GM21737 (cell line): ENCODE measurements around the gene B3GALT5.
"Not testable (repeated sequence)": the region's sequence is repeated elsewhere in the genome, so short reads cannot be mapped to it uniquely, and the experiment has no call there.

ENCODE experiments used
- ATAC-seq: cut with Tn5 transposase; IDR thresholded peaks from one replicate; pipeline ENCODE4 v1.9.1; 2021; ENCODE audit warnings: mild to moderate bottlenecking, moderate library complexity; ENCODE audit not compliant: unreplicated experiment

B3GALT5 gene, protein sequence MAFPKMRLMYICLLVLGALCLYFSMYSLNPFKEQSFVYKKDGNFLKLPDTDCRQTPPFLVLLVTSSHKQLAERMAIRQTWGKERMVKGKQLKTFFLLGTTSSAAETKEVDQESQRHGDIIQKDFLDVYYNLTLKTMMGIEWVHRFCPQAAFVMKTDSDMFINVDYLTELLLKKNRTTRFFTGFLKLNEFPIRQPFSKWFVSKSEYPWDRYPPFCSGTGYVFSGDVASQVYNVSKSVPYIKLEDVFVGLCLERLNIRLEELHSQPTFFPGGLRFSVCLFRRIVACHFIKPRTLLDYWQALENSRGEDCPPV

DNA sequence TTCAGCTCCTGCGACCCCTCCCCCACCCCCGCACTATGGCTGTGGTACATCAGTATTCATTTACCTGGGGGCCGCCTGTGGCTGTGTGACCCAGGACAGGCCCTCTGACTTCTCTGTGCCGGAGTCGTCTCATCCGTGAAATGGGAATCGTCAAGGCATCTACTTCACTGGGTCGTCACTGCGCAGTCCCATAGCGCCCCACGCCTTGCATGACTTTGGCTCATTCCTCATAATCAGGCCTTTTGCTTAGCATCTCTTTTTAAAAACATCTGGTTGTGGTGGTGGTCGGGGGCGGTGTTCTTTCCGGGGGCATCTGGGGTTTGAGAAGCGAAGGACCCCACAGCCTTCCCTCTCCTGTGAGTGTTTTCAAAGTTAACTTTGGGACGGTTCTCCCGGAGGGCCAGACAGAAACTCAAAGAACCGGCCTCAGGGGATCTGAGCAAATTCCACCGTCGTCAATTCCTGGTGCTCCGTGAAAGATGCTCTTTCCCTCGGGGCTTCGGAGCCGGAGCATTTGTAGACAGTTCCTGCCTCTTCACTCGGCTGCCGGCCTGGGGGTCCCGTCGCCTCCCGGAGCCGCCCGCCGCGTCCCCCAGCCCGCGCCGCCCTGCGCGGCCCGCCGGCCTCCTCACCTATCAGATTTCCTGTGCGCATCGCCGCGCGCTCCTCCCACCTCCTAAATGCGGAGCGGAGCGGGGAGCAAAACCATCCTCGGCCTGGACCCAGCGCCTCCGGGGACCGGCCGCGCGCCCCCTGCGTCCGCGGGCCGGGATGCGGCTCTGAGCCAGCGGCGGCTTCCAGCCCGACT lies at the start of gene B3GALT5:
B3GALT5 (plus strand) TSS at position 708 of the 808 bp plus-strand sequence. CDS start 47,620 bp downstream, outside the sequence.
- ATAC-seq: no peak

DNA sequence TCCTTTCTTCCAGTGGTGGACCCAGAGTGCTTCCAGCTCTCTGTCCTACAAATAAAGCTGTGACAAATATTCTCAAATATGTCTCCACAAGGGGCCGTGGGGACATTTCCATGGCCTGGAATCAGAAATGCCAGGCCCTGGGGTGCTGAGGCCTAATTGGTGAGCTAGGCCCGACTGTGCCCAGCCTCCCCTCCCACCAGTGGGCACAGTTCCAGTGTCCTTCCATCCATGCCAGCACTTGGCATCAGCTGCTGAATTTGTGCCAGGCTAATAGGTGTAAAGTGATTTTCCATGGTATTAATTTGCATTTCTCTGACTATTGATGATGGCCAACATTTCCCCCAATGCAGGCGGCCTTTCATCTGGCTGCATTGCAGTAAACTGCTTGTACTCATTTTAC lies 48.5 kb upstream of the B3GALT5 start:
- no peak for ATAC-seq

DNA sequence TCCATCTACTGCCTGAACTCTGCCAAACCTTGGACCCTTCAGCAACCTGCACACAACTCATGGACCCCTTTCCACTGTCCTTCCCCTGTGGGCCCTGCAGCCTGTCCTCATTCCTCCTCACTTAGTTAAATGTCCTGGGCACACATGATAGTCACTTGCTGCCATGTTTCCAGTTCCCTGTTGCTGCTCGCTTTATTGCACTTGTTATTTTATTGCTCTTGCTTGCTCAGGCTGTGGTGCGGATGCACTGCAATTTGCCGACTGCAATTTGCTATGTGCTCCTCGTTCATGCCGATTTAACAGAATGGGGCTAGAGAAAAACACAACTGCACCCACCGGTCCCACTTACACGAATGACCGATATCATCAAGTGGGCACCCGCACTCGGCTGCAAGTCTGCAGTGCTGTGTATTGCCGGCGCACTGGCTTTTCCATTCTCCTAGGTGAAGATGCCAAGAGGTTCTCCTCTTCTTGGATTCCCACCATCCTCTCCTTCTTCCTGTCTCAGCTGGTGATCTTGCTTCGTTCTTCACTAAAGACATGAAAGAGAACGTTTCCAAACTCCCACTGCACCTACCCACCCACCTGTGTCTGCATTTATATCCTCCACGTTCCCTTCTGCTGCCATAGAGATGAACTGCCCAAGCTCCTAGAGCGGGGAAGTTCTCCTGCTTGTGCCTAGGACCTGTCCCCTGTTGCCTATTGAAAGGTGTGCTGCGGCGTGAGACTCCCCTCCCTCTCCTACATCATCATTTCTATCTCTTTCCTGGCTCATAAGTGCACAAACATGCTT lies 45.4 kb upstream of the B3GALT5 start:
- ATAC-seq: no peak

- ATAC-seq: no peak
Measured at GRCh38 chr21:39568361-39568760, 44.4 kb upstream of the B3GALT5 start.

- ATAC-seq: no peak
Measured at GRCh38 chr21:39575775-39576174, 37.0 kb upstream of the B3GALT5 start.

- ATAC-seq: no peak
Measured at GRCh38 chr21:39576518-39577128, 36.1 kb upstream of the B3GALT5 start.

- ATAC-seq: no peak
Measured at GRCh38 chr21:39579734-39580332, 32.9 kb upstream of the B3GALT5 start.

- ATAC-seq: no peak
Measured at GRCh38 chr21:39580744-39581143, 32.0 kb upstream of the B3GALT5 start.

DNA sequence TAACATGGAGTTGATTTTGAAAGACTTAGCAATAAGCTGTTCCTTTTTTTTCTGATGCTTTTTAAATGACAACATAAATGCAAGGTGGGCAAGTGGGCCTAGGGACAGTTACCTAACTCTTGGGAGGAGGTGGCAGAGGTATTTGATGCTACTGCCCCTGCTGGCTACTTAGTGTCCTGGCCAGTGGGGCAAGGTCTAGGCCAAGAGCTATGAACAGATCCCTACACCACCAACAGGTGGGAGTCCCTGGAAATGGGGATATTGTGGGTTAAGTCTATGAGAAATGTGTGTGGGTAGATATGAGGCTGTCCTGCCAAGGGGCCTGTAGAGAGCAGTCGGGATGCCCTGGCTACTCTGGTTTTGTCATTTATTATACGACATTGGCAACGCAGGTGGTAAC lies 31.3 kb upstream of the B3GALT5 start:
- ATAC-seq: no peak

DNA sequence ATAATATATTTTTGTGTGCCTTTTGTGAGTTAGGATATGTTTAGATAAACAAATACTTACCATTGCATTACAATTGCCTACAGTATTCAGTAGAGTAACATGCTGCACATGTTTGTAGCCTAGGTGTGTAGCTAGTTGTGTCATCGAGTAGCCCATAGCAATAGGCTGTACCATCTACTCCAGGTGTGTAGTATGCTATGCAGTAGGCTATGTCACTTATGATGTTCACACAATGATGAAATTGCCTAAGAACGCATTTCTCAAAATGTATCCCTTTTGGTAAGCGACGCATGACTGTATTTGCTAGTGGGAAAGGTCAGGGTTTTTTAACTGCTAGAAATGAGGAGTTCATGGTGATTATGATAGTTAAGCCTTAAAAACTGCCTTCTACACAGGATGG lies 30.0 kb upstream of the B3GALT5 start:
- ATAC-seq: no peak

- ATAC-seq: not testable (repeated sequence)
Measured at GRCh38 chr21:39583586-39583985, 29.2 kb upstream of the B3GALT5 start.

DNA sequence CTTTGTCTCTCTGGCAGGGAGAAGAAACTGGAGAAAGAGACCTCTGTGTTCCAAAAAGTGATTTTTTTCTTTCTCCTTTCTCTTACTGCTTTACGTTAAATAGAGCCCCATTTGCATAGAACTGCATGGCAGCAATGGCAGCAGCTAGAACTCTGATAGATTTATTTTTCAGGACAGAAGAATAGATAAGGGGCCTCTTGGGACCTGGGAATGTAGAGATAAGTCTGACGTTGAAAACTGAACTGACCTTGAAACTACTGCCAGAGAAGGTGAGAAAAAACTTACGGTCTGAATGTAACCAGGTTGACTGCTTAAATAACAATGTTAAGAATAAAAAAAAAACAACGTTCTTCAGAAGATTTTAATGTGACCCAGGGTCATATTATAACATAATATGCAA lies 25.4 kb upstream of the B3GALT5 start:
- ATAC-seq: no peak

GRCh38 chr21:39588884-39589283 lies 23.9 kb upstream of the B3GALT5 start:
- ATAC-seq: no peak

- ATAC-seq: no peak
Measured at GRCh38 chr21:39593522-39593921, 19.2 kb upstream of the B3GALT5 start.

GRCh38 chr21:39595465-39595864 lies 17.3 kb upstream of the B3GALT5 start:
- ATAC-seq: no peak

GRCh38 chr21:39597595-39597994 lies 15.1 kb upstream of the B3GALT5 start:
- no peak for ATAC-seq

GRCh38 chr21:39599191-39599970 lies 13.4 kb upstream of the B3GALT5 start:
- no peak for ATAC-seq

GRCh38 chr21:39601187-39601928 lies 11.4 kb upstream of the B3GALT5 start:
- ATAC-seq: no peak

DNA sequence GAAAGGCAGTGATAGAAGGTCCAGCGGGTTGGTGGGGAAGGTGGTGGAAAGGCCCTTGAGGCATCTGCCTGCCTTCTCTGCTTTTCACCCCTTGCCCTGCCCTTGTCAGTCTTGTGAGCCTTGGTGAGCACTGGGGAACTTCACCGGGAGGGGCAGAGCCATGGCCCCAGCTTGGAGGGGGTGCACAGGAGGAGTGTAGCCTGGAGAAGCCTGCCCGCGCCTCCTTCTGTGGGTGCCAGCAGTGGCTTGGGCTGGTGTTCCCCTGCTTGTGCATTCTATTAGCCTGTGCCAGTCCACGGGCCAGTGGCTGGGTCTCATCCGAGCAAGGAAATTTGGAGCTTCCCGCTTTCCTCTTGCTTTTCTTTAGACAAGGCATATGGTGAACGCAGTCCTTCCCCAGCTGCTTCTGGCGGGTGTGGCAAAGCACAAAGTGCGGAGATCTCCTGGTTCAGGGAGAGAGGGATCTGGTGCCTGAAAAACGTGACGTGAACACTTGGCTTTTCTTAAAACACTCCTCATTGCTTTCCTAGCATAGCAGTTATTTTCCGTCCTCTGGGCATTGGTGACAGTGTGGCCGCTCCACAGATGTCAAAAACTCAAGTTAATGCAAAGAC lies 10.6 kb upstream of the B3GALT5 start:
- no peak for ATAC-seq
